Uterus (tissue), 2 donors: ENCODE data around the gene DDX39A.

Experiments used
- CTCF ChIP-seq, 4 experiments: fragments of 200-600 bp in 2 of 4; fragments of 450-650 bp in 2 of 4; sonication (generic) in 2 of 4; IDR thresholded peaks; one replicate each; pipeline ENCODE4 v1.5.1; 2016 to 2019; ENCODE audit warnings: antibody characterized with exemption in 4 of 4, mild to moderate bottlenecking in 2 of 4, moderate library complexity in 1 of 4
- POLR2A ChIP-seq, 2 donors: fragments of 450-650 bp; IDR thresholded peaks; one replicate each; pipeline ENCODE4 v1.6.1; 2016; ENCODE audit warnings: antibody characterized with exemption in 2 of 2, mild to moderate bottlenecking in 1 of 2, moderate library complexity in 1 of 2

GRCh38 chr19:14414926-14415690 is 4.0 kb downstream of the DDX39A start:
- TF ChIP-seq CTCF (IDR thresholded peaks at IDR 0.05) (no peak), POLR2A (IDR thresholded peaks at IDR 0.05) (no peak)
